ENCODE results near the gene PRKG1.

The PRKG1 gene

DNA sequence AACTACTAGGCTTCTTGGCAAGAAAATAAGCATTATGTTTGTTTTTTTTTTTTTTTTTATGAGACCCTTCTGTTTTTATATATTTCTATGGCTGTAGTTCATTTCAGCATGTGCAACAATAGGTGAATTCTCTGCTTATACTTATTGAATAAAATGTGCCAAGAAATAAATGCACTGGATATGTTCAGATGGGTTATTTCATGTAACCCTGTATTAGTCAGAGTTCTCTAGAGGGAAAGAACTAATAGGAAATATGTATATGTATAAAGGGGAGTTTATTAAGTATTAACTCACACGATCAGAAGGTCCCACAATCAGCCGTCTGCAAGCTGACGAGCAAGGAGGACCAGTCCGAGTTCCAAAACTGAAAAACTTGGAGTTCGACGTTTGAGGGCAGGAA, 332.3 kb downstream of the PRKG1 start:
- TF ChIP-seq CTCF (IDR thresholded peaks at IDR 0.05; ENCODE audit: insufficient read depth, low read length) (no peak), SPI1 (IDR thresholded peaks at IDR 0.05; ENCODE audit: borderline replicate concordance, low read depth) (no peak), GABPA (IDR thresholded peaks at IDR 0.05; ENCODE audit: low read depth) (no peak), POLR2AphosphoS5 (IDR thresholded peaks at IDR 0.05; ENCODE audit: low read depth) (no peak)
- TF ChIP-seq, protein P1, sequence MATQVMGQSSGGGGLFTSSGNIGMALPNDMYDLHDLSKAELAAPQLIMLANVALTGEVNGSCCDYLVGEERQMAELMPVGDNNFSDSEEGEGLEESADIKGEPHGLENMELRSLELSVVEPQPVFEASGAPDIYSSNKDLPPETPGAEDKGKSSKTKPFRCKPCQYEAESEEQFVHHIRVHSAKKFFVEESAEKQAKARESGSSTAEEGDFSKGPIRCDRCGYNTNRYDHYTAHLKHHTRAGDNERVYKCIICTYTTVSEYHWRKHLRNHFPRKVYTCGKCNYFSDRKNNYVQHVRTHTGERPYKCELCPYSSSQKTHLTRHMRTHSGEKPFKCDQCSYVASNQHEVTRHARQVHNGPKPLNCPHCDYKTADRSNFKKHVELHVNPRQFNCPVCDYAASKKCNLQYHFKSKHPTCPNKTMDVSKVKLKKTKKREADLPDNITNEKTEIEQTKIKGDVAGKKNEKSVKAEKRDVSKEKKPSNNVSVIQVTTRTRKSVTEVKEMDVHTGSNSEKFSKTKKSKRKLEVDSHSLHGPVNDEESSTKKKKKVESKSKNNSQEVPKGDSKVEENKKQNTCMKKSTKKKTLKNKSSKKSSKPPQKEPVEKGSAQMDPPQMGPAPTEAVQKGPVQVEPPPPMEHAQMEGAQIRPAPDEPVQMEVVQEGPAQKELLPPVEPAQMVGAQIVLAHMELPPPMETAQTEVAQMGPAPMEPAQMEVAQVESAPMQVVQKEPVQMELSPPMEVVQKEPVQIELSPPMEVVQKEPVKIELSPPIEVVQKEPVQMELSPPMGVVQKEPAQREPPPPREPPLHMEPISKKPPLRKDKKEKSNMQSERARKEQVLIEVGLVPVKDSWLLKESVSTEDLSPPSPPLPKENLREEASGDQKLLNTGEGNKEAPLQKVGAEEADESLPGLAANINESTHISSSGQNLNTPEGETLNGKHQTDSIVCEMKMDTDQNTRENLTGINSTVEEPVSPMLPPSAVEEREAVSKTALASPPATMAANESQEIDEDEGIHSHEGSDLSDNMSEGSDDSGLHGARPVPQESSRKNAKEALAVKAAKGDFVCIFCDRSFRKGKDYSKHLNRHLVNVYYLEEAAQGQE (IDR thresholded peaks at IDR 0.05; ENCODE audit: insufficient replicate concordance, low read depth) = no peak
- no peak for DNase-seq (ENCODE audit: low read depth in 1 of 2, low spot score in 1 of 2)
- Histone ChIP-seq H3K4me3 (replicated peaks; ENCODE audit: insufficient read depth, low read length) (no peak overlapping the region), H3K27me3 (ENCODE audit: insufficient read depth, poor library complexity, severe bottlenecking) (no peaks in the 10 kb centered on the region), H3K27ac (replicated peaks) (no peak overlapping the region)

- no peak for TF ChIP-seq CTCF (IDR thresholded peaks at IDR 0.05; ENCODE audit: insufficient read depth, low read length)
- no peak for TF ChIP-seq SPI1 (IDR thresholded peaks at IDR 0.05; ENCODE audit: borderline replicate concordance, low read depth)
- TF ChIP-seq GABPA (IDR thresholded peaks at IDR 0.05; ENCODE audit: low read depth) = no peak
- TF ChIP-seq, protein P1 (IDR thresholded peaks at IDR 0.05; ENCODE audit: insufficient replicate concordance, low read depth) = no peak
- TF ChIP-seq POLR2AphosphoS5 (IDR thresholded peaks at IDR 0.05; ENCODE audit: low read depth) = no peak
- DNase-seq (ENCODE audit: low read depth in 1 of 2, low spot score in 1 of 2) = no peak
- no peak overlapping the region for H3K27ac ChIP-seq (replicated peaks)
- H3K27me3 ChIP-seq (ENCODE audit: insufficient read depth, poor library complexity, severe bottlenecking) = no peaks in the 10 kb centered on the region
- H3K4me3 ChIP-seq (replicated peaks; ENCODE audit: insufficient read depth, low read length) = no peak overlapping the region
These were observed 342.2 kb downstream of the PRKG1 start for GRCh38 chr10:51416494-51416893.

GRCh38 chr10:51419196-51420093, 345.2 kb downstream of the PRKG1 start:
- DNase-seq (ENCODE audit: low read depth in 1 of 2, low spot score in 1 of 2) = no peak
- no peak overlapping the region for H3K27ac ChIP-seq (replicated peaks)
- TF ChIP-seq POLR2AphosphoS5 (IDR thresholded peaks at IDR 0.05; ENCODE audit: low read depth) = no peak
- no peak for TF ChIP-seq CTCF (IDR thresholded peaks at IDR 0.05; ENCODE audit: insufficient read depth, low read length)
- no peak for TF ChIP-seq GABPA (IDR thresholded peaks at IDR 0.05; ENCODE audit: low read depth)
- TF ChIP-seq SPI1 (IDR thresholded peaks at IDR 0.05; ENCODE audit: borderline replicate concordance, low read depth) = no peak
- TF ChIP-seq, protein P1 (IDR thresholded peaks at IDR 0.05; ENCODE audit: insufficient replicate concordance, low read depth) = no peak
- H3K4me3 ChIP-seq (replicated peaks; ENCODE audit: insufficient read depth, low read length) = no peak overlapping the region
- H3K27me3 ChIP-seq (ENCODE audit: insufficient read depth, poor library complexity, severe bottlenecking) = no peaks in the 10 kb centered on the region

Measured in HL-60 (cell line).